NCI-H748 treated with DMSO at 0.1 percent for 48 hours (cell line): ENCODE results near the gene C3orf85.
A peak's percentile ranks its signal among the peaks of the same experiment; 100 is the strongest.
"Not testable (repeated sequence)": the region's sequence is repeated elsewhere in the genome, so short reads cannot be mapped to it uniquely, and the experiment has no call there.

ENCODE experiments used
- DNase-seq: peaks from one replicate; lab custom pipeline; 2025; lab: John Stamatoyannopoulos, UW

C3orf85 gene, protein sequence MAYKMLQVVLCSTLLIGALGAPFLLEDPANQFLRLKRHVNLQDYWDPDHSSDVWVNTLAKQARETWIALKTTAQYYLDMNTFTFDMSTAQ

GRCh38 chr3:109136523-109136922, at the start of gene C3orf85:
Gene C3orf85, plus strand, starts transcription at chr3:109136719. Its CDS starts 129 bp downstream, at chr3:109136848.
- no peak for DNase-seq

GRCh38 chr3:109089265-109089664, 47.3 kb upstream of the C3orf85 start:
- DNase-seq: no peak

DNA sequence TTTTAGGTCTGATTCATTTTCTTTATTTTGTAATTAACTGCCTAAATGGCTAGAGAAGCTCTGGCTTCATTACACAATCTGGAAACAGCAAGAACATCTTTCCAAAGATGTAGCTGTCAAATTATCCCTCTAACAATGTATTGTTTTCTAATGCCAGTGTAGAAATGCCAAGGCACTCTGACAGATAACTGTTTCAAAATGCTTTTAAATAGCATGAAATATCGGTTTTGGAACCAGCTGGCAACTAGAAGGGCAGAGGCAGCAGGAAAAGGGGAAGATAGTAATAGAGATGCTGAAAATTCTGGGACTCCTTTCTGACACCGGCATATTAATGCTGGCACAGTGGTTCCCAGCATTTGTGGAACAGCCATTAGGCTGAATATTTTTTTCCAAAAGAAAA, 44.7 kb upstream of the C3orf85 start:
- no peak for DNase-seq

DNA sequence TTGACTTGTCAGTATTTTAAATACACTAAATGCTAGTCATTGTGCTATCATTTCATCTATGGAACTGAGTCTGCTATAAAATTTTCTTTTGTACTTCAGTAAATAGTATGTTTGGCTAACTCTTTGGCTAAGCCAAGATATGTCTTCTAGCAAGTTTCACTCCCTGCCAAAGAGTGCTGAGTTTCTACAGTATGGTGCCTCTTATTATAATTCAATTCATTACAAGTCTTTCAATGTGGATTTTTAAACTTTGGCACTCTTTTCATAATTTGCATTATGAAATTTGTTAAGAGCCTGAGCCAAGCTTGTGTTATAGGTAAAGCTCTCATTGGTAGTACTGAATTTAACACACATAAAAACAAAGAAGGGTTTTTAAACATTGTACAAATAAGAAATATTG, 43.0 kb upstream of the C3orf85 start:
- DNase-seq: no peak

DNA sequence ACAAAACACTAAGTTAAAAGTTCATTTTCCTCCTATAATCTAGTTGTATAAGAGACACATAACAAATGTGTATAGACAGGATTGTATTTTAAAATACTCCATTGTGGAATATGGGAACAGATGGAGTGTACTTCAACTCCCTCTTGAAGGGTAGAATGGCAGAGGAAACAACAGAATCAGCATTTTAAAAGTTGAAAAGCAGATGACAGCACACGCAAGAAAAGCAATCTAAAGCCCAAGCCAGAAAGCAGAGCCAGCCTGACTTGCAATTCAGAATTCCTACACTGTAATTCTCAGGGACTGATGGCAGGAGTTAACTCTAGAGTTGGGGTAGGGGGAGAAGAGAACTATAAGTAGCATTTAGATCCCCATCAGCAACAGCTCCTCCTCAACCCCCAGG, 41.4 kb upstream of the C3orf85 start:
- no peak for DNase-seq

- DNase-seq: peak; percentile 15
Measured at GRCh38 chr3:109098079-109098644, 38.4 kb upstream of the C3orf85 start.

DNA sequence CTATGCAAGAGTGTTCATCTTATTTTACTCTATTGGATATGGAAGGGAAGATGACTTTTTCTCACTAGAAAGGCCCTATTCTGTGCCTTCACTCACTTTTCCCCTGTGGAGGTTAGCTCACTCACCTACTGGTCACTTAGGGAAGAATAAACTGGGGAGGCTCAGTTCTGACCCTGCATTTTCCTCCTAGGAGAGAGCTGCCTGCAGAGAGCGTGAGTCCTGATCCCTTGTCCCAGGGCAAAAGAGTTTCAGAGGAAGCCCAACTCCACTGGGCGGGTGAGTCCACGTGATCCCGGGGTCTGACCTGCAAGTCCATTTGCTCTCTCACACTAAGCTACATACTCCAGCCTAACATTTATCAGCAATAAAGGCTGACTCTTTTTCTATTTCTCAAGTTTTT, 26.9 kb upstream of the C3orf85 start:
- no peak for DNase-seq

- no peak for DNase-seq
Measured at GRCh38 chr3:109112946-109113760, 23.4 kb upstream of the C3orf85 start.

DNA sequence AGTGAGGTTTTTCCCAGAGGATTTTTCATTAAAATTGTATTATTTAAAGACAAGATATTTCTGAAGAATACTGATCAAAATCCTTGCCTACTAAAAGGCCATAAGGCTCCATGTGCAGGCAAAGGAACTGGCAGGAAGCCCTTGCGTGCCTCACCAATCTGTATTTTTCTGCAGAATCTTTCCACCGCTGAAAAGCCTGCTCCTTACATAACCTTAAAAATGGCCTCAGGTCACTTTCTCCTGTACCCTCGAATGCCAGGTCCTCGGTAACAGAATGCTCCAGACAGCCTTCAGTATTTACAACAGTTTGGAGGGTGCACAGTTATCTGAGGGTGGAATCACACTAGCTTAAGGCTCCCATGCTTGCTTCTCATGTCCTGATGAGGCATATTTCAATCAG, 21.8 kb upstream of the C3orf85 start:
- DNase-seq: no peak

- DNase-seq: no peak
Measured at GRCh38 chr3:109115451-109115850, 21.1 kb upstream of the C3orf85 start.

- DNase-seq: no peak
Measured at GRCh38 chr3:109116031-109116430, 20.5 kb upstream of the C3orf85 start.

DNA sequence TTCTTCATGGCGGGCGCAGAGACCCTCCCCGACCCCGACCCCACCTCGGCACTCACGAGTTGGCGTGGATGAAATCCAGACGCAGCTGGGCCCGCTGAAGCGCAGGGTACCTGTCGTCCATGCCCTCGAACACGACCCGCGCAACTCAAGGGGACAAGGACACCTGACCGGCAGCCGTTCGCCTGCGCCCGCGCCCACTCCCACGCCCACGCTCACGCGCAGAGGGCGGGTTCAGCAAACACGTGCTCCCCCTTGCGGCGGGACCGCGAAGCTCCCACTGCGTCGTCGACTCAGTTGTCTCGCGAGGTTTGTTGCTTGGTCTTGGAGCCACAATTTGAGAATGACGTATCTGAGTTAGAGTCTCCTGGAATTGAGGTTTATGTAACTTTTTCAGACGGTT, 18.6 kb upstream of the C3orf85 start, which contains the start of gene MORC1:
Gene MORC1, minus strand, starts transcription at position 196 of the 400 bp plus-strand sequence. Its CDS starts 75 bp downstream, at position 121.
- no peak for DNase-seq

DNA sequence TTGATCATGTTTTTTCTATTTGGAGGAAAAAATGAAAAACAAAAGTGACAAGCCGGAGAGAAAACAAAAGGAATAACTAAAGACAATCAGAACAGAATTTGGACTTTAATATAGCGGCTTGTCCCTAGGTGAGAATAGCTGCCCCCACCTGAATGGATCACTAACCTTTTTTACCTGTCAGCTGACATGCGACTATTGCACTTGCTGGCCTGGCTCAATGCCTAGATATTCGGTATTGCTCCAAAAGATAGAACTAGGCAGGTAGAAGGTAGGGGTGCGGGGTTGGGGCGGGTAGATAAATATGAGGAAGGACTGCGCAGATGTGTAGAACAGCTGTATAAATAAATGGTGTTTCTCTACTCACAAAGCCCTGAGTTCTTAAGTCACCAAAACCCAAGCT, 17.9 kb upstream of the C3orf85 start:
- no peak for DNase-seq

DNA sequence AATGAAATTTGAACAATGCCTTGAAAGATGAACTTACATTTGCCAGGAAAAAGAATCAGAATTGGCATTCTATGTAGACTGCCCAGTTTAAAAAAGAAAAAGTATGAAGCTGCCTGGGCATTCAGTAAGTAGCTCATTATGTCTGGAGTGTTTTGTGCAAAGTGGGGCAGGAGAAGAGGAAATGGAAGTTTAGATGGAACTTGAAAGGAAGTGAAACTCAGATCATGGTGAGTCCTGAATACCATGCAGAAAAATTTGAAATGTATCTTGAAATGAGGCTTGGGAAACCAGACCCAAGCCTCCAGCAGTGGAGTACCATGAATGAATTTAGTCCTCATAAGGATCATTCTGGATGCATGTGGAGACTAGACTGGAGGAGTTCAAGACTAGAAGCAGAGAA, 13.8 kb upstream of the C3orf85 start:
- no peak for DNase-seq

DNA sequence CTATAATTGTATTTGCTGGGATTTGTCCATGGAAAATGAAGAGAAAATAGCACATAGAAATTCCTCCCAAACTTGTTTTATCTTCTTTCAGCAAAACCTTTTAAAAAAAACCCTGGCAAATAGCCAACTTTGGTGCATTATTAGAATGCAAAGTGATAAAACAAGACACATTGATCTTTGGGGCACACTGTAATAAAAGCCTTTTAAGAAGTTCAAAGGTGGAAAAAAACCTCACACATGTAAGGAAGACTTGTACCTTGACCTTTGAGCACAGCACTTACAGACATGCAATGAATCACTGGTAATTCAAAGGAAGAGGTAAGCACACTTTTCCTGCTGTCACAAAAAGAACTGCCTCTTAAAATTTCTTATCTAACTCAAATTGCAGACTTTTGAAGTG, 10.6 kb upstream of the C3orf85 start:
- DNase-seq: no peak

GRCh38 chr3:109127553-109127952, 9.0 kb upstream of the C3orf85 start:
- no peak for DNase-seq

- DNase-seq: no peak
Measured at GRCh38 chr3:109131276-109131675, 5.2 kb upstream of the C3orf85 start.

- DNase-seq: no peak
Measured at GRCh38 chr3:109132801-109133473, 3.6 kb upstream of the C3orf85 start.

DNA sequence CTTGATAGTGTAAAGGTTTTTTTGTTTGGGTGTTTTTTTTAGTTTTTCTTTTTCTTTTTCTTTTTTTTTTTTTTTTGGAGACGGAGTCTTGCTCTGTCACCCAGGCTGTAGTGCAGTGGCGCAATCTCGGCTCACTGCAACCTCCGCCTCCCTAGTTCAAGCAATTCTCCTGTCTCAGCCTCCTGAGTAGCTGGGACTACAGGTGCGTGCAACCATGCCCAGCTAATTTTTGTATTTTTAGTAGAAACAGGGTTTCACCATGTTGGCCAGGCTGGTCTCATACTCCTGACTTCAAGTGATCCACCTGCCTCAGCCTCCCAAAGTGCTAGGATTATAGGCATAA, 3.1 kb upstream of the C3orf85 start:
- DNase-seq: not testable (repeated sequence)

DNA sequence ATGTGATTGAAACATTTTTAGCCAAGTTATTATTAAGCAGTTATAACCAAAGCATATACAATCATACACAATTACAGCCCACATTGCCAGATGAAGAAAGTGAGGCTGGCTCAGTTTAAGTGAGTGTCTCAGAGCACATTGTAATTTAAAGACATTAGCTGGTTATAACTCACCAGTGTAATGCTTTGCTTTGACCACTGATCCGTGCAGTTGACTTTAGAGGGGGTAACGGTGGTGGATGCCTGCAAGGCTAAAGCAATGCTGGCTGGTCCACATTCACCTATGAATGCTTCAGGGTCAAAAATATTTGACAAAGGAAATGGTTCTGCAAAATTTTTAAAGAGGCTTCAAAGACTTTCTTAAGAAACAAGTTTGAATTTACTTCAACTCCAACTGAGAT, 1.2 kb downstream of the C3orf85 start:
- DNase-seq: no peak

GRCh38 chr3:109140318-109140717, 3.8 kb downstream of the C3orf85 start:
- no peak for DNase-seq

DNA sequence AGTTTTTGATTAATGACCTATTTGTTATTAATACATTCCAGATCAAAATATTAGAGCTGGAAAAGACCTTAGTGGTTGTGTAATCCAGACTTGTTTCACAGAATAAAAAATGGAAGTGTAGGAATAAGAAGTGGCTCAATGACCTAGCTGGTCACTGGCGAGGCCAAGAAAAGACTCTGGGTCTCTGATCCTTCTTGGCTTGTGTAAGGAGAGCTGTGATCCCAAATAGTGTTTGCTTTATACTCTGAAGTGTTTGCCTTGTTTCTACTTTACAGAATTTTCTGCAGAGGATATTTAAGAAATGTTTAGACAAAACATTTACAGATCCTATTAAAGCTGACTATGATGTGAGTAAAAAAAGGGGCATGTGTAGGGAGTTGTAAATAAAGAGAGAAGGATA, 7.1 kb downstream of the C3orf85 start:
- DNase-seq: no peak

- no peak for DNase-seq
Measured at GRCh38 chr3:109149078-109149477, 12.6 kb downstream of the C3orf85 start.
